GM19240 (cell line): ENCODE measurements around the gene TAT.
"Not testable (repeated sequence)": the region's sequence is repeated elsewhere in the genome, so short reads cannot be mapped to it uniquely, and the experiment has no call there.

ENCODE experiments used
- DNase-seq: peaks from one replicate; pipeline ENCODE4 v3.0.0; 2011; ENCODE audit warnings: low spot score; ENCODE audit not compliant: insufficient read length

The TAT gene

DNA sequence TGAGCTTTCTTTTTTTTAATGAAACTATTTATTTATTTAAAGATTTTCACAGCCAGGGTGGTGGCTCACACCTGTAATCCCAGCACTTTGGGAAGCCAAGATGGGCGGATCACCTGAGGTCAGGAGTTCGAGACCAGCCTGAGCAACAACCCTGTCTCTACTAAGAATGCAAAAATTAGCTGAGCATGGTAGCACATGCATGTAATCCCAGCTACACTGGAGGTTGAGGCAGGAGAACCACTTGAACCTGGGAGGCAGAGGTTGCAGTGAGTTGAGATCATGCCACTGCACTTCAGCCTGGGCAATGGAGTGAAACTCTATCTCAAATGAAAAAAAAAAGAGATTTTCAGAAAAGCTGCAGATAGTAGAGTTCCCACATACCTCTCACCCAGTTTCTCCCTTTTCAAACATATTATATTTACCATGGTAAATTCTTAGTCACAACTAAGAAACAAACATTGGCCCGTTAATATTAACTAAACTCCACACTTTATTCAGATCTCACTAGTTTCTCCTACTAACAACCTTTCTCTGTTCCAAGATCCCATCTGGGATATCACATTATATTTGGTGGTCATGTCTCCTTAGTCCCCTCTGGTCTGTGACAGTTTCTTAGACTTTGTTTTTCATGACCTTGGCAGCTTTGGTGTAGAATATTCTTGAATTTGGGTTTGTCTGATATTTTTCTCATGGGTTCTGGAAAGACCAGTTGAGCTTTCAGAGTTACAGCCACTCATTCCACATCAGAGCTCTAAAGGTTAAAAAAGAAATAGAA, 7.8 kb upstream of the TAT start:
- no peak for DNase-seq

DNA sequence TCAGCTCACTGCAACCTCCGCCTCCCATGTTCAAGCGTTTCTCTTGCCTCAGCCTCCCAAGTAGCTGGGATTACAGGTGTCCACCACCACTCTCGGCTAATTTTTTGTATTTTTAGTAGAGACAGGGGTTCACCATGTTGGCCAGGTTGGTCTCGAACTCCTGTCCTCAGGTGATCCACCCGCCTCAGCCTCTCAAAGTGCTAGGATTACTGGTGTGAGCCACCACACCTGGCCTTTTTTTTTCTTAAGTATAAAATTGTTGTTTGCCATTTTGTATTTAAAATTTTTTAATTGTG, 5.6 kb upstream of the TAT start:
- not testable (repeated sequence) for DNase-seq

DNA sequence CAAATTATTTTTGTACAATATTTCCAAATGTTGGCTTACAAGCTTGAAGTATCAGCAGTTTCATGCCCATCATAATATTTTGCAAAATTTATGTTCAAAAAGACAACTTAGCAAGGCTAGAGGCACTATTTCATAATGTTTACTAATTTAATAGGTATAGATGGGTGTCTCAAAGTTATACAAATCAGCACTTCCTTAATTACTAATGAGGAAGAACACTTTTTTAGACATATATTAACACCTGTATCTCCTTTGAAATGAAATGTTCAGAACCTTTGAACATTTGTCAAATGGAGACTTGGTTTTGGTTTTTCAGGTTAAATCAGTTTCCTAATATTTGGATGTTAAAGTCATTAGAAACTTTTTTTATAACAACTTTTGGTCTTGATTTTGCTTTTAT, 2.2 kb downstream of the TAT start:
- no peak for DNase-seq

DNA sequence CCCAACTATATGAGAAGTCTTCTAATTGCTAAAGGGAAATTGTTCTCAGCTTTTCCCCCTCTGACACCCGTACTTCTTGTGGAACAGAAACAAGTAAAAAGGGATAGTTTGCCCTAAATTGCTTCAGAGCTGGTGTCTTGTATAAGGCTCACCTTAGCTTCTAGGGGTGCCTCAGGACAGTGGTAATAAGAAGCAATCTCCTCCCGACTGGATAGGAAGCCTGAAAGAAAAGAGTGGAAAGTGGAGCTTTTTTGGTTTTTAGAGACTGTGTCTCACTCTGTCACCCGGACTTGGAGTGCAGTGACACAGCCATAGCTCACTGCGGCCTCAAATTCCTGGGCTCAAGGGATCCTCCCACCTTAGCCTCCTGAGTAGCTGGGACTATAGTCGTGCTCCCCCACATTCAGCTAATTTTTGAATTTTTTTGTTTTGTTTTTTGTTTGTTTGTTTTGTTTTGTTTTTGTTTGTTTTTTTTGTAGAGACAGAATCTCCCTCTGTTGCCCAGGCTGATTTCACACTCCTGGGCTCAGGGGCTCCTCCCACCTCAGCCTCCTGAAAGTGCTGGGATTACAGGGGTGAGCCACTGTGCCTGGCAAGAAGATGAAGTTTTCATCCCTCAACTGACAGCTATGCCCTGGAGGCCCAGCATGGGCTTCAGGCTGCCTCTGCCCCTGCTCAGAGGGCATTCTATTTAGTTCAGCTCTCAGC, 3.4 kb downstream of the TAT start:
- DNase-seq = no peak

DNA sequence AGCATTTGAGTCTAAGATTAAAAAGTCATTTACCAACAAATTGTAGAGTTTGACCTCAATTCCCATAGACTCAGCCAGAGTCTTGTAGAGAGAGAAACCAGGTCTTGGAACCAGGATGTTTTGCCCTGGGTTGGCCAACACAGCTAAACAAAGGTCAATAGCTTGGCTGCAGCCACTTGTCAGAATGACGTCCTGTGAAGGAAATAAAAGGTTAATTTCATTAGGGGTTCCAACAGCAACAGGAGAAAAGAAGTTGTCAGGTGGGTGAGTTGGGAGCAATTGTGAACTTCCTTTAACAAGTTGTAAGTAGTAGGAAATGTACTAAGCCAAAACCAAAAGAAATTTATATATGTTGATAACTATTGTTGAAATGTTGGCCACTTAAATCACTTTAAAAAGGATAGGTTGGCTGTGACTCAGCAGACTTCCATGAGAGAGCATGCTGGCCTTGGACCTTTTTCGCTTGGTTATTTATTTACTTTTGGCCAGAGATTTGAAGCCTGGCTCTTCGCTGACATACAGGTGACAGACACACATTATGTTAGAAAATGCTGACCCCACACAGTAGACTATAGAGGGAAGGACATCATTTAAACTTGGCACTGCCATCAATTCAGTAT, 4.3 kb downstream of the TAT start:
- DNase-seq = no peak

DNA sequence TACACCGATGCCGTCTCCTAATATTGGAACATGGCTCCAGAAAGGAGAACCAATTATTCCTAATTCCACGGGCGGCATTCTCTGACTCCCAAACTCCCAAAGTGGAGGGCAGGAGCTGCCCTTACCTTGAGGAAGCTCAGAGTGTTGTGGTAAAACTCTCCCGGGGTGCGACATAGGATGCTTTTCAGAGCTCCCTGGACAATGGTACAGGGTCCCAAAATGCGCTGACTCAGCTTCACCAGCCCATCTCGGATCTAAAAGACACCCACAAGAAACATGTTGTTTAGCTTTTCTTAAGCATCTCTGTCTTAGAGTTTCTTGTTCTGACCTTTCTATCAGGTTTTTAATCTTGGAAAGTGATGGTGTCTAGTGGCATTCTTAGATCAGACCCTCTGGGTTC, 6.7 kb downstream of the TAT start:
- DNase-seq = no peak

DNA sequence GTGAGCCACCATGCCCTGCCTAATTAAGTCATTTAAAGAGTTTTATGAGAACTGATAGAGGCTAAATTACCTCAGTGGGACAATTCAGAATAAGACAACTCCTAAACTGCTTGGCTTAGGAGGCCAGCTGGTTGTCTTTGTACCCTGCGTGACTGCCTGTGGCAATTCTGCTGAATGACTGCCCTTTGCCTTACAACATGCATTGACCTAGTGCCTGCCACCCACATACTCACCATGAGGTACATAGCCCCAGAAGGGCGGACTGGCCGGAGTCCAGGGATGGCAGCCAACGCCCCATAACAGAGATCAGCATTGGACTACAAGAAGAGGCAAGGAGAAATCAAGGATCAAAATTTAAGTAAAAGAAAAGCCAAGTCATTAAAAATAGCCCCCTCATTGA, 7.3 kb downstream of the TAT start:
- no peak for DNase-seq

DNA sequence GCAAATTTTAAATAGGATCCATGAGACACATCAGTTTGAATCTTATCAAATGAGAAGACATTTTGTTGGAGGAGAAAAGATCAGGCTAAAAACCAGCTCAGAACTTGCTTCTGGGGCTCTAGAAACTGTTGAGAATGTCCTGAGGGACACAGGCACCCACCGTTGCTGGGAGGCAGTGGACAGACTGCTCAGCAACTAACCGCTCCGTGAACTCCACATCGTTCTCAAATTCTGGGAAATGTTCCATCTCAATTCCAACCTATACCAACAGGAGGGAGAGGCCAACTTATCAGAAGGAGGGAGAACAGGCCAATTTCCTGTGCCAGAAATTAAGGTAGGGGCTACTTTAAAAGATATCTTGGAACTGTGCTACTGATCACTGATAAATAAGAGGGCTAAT, 8.3 kb downstream of the TAT start:
- no peak for DNase-seq

DNA sequence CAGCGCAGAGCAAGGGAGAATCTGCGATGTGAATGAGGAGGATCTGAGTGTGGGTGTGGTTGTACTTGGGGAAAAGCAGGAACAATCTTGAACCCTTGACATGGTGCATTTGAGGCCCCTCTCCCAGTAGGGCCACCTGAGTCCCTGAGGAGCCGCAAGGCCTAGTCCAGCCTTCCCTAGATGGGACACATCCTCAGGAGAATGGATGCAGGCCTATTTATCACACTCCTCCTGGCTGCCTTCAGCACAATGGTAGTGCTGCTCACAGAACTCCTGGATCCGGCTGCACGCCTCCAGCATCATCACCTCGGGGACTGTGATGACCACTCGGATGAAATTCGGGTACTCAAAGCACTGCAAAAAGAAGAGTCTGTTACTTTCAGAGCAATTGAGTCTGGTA, 9.0 kb downstream of the TAT start:
- no peak for DNase-seq

DNA sequence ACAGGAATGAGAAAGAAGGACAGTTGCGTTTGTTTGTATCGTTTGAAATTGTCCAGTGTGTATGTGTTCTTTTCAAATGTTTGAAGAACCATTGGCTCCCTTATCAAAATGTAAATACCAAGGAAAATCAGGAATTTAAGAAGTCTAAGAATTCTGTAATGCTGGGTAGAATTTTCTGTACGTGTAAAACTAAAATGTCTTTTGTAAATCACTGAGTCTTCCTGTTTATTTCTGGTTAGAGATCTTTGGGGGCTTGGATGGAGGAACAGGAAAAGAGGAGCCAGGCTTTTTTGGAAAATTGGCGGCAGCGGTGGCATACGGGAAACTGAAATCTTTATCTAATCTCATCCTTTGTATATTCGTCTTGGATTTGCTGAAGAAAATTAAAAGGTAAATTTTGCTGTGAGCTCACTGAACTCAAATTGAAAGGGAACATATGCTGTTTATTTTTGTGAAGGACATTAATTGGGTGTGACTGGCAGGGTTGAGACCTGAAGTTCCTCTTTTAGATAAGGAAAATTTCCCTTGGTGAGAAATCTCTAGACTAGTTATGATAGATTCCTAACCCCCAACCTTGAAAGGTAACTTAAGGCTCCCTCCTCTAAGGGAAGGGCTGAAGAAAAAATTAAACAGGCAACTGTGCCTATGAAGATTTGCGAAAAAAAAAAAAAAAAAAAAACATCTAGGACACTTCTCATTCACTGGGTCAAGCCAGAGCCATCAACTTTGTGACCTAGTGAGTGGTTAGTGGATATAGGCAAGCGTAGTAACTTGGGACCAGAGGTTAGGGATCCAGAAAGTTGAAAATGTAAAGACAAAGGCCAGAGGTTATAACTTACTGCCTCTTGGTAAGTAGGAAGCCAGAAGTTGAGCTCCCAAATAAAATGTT, 10.8 kb downstream of the TAT start:
- no peak for DNase-seq

DNA sequence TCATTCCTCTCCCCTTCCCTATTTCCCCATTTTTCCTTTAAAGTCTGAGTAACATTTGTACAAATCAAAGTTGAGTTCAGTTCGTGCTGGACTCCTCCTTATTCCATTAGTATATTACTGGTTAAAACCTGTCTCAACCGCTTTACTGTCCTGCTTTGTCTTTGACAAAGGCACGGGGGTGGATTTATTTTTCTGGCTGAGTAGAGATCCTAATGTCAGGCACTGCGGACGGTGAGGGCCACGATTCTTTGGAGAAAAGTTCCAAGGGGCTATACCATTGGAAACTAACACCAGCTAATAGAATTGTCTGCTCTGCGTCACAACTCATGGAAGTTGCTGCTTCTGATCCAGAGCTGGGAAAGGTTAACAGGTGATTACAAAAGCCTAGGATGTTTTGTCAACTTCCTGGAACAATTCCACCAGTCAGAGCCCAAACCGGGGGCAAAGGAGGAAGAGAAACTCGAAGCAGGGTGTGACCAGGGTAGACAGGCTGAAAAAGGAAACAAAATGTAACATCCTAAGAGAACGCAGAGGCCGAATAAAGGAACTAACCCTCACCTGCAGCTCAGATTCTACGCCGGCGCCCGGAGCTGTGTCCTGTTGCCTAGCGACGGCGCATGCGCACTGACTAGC, 12.4 kb downstream of the TAT start:
- DNase-seq = peak; percentile 90

DNA sequence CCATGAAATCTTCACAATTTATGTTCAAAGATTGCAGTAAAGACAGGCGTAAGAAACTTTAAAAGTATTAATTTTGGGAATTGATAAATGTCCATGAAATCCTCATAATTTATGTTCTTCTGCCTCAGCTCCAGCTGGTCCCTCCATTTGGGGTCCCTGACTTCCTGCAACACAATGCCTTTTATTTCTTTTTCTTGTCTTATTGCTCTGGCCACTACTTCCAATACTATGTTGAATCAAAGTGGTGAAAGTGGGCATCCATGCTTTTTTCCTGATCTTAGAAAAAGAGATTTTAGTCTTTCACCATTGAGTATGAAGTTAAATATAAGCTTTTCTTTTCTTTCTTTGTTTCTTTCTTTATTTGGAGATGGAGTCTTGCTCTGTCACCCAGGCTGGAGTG, 14.3 kb downstream of the TAT start:
- no peak for DNase-seq

DNA sequence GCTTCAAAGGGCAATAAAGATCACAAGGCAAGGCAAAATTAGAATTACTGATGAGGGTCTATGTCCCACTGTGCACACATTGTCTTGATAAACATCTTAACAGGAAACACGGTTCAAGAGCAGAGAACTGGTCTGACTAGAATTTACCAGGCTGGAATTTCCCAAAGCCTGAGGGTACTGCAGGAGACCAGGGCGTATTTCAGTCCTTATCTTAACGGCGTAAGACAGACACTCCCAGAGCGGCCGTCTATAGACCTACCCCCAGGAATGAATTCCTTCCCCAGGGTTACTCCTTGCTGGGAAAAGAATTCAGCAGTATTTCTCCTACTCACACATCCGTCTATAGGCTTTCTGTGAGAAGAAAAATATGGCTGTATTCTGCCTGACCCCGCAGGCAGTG, 15.0 kb downstream of the TAT start:
- not testable (repeated sequence) for DNase-seq

DNA sequence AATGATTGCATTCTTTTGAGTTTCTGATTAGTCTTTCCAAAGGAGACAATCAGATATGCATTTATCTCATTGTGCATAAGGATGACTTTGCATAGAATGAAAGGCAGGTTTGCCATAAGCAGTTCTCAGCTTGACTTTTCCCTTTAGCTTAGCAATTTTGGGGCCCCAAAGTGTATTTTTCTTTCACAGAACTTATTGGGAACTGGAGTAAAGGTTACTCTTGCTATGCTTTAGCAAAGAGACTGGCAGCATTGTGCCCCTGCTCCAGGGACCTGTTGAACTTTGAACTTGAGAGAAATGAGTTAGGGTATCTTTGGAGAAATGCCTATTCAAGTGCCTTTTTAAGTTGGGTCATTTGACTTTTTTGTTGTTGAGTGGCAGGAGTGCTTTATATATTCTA, 17.0 kb downstream of the TAT start:
- DNase-seq = no peak

DNA sequence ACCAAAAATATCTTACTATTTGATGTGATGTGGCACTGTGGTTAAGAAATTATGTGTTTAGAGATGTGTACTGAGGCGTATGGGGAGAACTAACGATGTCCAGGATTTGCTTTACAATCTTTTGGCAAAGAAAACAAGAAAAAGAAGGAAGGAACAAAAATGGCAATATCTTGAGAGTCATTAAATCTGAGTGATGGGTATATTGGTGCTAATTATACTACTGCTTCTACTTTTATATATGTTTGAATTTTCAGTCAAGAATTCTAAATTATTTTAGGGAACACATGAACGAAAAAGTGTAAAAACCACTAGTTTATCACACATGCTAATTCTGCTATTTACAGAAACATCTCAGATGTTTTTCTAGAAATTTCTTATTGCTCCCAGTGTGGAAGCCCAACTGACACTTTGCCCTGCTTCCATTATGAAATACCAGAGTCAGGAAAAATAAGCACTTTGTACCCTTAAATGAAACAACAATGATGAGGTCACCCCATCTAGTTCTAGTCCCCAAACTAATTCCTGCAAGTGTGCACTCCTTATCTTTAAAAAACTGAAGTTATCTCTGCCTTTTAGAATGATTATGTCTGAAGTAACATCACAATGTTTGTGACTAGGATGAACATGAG, 18.8 kb downstream of the TAT start:
- no peak for DNase-seq

DNA sequence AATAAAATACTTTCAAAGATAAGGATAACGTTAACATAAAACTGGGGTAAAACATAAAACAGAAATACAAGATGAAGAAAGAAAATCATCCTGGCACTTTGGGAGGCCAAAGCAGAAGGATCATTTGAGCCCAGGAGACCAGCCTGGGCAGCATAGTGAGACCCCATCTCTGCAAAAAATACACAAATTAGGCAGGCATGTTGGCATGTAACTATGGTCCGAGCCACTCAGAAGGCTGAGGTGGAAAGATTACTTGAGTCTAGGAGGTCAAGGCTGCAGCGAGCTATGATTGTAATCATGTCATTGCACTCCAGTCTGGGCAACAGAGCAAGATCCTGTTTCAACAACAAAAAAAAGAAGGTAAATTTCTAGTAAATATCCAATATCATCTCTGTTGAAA, 19.6 kb downstream of the TAT start:
- DNase-seq = no peak

DNA sequence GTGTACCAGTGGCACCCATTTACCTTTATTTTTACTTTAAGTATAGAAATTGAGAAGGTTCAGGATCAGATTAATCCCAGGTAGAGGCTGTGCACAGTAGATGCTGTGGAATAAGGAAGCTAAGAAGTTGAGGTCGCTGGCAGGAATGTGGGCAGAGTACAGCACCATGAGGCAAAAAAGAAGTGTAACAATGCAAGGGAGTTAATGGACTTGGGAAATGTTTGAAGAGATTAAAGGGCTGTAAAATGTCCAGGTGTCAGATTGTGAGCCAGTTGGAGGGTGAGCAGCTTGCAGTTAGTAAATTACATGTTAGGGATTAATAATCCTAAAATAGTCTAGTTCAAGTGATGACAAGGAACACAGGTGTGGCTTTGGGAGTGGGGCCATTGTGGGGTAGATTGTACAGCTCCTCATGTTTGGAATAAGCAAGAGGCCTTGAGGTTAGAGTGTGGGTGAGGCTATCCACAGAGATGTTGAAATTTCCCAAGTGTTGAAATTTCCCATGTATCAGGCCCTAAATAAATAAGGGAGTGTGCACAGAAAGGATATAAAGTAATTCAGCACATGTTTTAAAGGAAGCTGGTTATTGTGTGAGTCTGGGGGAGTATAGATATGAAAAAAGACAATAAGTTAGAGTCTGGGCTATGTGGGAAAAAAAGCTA, 21.5 kb downstream of the TAT start:
- no peak for DNase-seq

DNA sequence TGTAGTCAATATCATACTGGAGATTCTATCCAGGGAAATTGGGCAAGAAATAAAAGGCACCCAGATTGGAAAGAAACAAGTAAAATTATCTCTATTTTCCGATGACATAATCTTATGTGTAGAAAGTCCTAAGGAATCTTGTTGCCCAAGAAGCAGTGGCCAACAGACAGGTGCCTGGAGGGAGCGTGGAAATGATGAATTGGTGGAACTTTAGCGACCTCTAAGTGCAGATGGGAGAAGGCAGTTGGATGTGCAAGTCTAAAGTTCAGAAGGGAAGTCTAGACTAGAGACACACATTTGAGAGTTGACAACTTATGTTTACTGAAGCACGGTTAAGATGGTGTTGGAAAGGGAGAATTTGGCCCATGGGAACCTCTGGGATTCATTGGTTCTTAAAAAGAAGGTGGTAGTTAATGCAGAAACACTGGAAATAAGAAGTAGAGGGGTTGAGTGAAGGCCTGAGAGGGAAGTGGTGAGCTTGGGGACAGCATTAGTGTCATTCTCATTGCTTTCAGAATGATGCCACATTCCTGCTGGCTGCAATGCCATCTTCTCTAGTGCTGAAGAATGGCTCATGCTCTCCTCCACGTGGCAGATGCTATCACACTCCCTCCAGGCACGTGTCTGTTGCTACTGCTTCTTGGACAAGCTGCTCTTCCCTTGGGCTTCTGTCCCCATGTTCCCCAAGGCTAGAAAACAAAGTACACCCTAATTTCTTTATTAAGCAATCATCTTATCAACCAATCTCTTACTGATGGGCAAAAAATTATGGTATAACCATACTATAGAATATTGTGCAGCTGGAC, 24.0 kb downstream of the TAT start:
- no peak for DNase-seq

DNA sequence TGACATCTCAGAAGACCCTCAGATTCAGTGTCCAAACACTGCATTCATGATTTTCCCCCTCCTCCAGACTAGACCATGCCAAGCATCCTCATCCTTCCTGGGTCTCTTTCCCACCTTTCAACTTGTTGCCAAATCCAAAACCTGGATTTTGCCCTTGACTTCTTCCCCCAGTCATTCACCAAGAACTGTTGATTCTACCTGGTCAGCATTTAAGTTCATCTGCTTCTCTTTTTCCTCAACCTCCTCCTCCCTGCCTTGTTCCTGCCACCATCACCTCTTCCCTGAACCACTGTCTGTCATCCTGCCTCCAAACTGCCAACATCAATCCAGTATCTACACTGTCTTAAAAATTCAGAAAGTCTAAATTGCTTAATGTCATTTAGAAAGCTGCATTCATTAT, 29.7 kb downstream of the TAT start:
- DNase-seq = no peak

DNA sequence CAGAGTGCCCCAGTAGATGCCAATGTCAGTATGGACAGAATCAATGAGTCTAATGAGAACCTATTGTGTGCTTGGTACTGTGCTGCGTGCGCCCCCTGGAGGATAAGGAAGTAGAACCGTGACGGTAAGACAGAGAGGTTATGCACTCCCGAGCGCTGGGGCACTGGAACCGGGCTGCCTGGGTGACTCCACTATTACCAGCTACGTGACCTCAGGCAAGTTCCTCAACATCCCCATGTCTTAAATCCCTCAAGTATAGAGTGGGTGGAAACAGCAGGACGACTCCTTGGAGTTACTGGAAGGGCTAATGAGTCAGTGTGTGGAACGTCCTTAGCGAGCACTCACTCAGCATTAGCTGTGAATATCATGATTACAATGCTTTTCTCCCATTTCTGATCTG, 34.5 kb downstream of the TAT start:
- DNase-seq = no peak
